Ovary (tissue), 3 donors: ENCODE data around the gene DRC1.

Source experiments
- POLR2A ChIP-seq: fragments of 450-650 bp; IDR thresholded peaks from one replicate; pipeline ENCODE4 v1.6.1; 2017; ENCODE audit warnings: antibody characterized with exemption, mild to moderate bottlenecking, moderate library complexity
- TF ChIP-seq, protein P1 (sequence below), 3 donors: fragments of 450-650 bp in 2 of 3; fragments of 200-600 bp in 1 of 3; IDR thresholded peaks; one replicate each; pipeline versions ENCODE4 v1.5.1 to v1.8.0; 2016 to 2022; ENCODE audit warnings: antibody characterized with exemption in 3 of 3, mild to moderate bottlenecking in 1 of 3
- donor health status: DM: no; HTN: no; CAD: no.

DNA sequence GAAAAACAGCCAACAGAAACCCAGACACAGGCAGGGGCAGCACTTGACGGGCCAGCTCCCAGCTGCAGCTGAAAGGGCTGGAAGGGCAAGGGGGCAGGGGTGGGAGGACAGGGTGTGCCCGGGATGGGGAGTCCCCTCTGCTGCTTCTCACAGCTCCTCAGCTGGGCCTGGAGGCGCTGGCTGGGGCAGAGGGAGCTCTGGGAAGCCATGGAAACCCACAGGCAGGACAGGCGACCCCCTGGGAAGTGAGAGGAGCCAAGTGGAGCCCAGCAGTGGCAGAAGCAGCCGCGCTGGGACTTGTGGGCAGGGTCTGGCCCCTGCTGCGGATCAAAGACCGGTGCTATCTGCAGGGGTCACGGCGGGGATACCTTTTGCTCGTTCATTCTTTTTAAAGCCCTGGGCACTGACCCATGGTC lies 55.5 kb downstream of the DRC1 start:
- TF ChIP-seq, protein P1, sequence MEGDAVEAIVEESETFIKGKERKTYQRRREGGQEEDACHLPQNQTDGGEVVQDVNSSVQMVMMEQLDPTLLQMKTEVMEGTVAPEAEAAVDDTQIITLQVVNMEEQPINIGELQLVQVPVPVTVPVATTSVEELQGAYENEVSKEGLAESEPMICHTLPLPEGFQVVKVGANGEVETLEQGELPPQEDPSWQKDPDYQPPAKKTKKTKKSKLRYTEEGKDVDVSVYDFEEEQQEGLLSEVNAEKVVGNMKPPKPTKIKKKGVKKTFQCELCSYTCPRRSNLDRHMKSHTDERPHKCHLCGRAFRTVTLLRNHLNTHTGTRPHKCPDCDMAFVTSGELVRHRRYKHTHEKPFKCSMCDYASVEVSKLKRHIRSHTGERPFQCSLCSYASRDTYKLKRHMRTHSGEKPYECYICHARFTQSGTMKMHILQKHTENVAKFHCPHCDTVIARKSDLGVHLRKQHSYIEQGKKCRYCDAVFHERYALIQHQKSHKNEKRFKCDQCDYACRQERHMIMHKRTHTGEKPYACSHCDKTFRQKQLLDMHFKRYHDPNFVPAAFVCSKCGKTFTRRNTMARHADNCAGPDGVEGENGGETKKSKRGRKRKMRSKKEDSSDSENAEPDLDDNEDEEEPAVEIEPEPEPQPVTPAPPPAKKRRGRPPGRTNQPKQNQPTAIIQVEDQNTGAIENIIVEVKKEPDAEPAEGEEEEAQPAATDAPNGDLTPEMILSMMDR (IDR thresholded peaks at IDR 0.05) = no peak
- no peak for TF ChIP-seq POLR2A
